ENCODE data around the gene NME7.
"Not testable (repeated sequence)": the region's sequence is repeated elsewhere in the genome, so short reads cannot be mapped to it uniquely, and the experiment has no call there.

Gene NME7

DNA sequence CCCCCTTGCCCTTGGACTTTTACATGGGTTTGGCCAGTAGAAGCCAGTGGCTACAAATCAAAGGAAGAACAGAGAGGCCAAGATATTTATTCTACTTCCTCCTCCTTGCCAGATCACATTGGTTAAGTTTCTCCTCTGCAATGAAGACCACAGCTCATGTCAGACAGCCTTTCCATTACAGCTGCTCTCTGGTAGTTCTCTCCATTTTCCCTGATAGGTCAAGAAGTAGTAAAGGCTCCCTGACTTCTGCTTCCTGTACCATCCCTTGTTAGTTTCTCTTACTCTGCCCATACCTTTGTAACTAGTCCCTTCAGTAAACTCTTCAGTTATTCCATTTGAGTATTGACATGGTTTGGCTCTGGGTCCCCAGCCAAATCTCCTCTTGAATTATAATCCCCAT is 27.8 kb downstream of the NME7 start:
- H4K20me1 ChIP-seq (ENCODE audit: insufficient read depth, low read length): no peaks in the 10 kb centered on the region
- no peaks in the 10 kb centered on the region for H3K9me3 ChIP-seq (ENCODE audit: low read length)
- no peaks in the 10 kb centered on the region for H3K4me1 ChIP-seq (ENCODE audit: insufficient read depth, low read length, severe bottlenecking)
- H3K4me2 ChIP-seq (ENCODE audit: low read length): no peak overlapping the region
- no peak overlapping the region for H3K4me3 ChIP-seq (ENCODE audit: low read depth, low read length, poor library complexity, severe bottlenecking)
- no peaks in the 10 kb centered on the region for H3K9me2 ChIP-seq (ENCODE audit: low read depth, low read length)
- H3K79me2 ChIP-seq (ENCODE audit: insufficient read depth, low read length): no peaks in the 10 kb centered on the region
- H3F3A ChIP-seq (ENCODE audit: insufficient read depth, low read length): no peaks in the 10 kb centered on the region
- H3K9ac ChIP-seq (ENCODE audit: low read length): no peak overlapping the region
- H3K27ac ChIP-seq (ENCODE audit: low read depth, low read length, poor library complexity, severe bottlenecking): no peak overlapping the region
- H2AFZ ChIP-seq (ENCODE audit: low read length): no peak overlapping the region
- no peaks in the 10 kb centered on the region for H3K36me3 ChIP-seq (ENCODE audit: insufficient read depth, low read length)
- no peaks in the 10 kb centered on the region for H3K27me3 ChIP-seq (ENCODE audit: insufficient read depth, low read length)
- no peak for TF ChIP-seq CTCF (IDR thresholded peaks at IDR 0.05; ENCODE audit: low read length)

DNA sequence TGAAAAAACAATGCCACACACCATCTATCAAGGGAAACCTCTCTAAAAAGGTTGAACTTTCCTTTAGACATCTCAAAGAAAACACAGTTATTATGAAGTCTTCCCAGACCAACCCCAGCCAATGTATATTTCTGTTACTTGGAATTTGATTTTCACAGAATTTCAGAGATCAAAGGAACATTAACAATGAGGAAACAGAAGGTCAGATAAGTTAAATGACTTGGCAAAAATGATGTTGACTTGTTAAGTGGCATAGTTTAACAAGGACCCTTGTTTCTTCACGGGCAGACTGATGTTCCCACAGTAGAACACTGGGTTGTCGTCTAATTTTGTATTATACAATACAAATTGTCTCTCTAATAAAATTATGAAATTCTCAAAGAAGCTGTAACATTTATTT is 29.0 kb downstream of the NME7 start:
- H3K9me2 ChIP-seq (ENCODE audit: low read depth, low read length): no peaks in the 10 kb centered on the region
- H2AFZ ChIP-seq (ENCODE audit: low read length): no peak overlapping the region
- no peaks in the 10 kb centered on the region for H3K36me3 ChIP-seq (ENCODE audit: insufficient read depth, low read length)
- no peak overlapping the region for H3K4me2 ChIP-seq (ENCODE audit: low read length)
- H3K9me3 ChIP-seq (ENCODE audit: low read length): no peaks in the 10 kb centered on the region
- H3K79me2 ChIP-seq (ENCODE audit: insufficient read depth, low read length): no peaks in the 10 kb centered on the region
- H3K27me3 ChIP-seq (ENCODE audit: insufficient read depth, low read length): no peaks in the 10 kb centered on the region
- H3K4me1 ChIP-seq (ENCODE audit: insufficient read depth, low read length, severe bottlenecking): no peaks in the 10 kb centered on the region
- H4K20me1 ChIP-seq (ENCODE audit: insufficient read depth, low read length): no peaks in the 10 kb centered on the region
- H3K9ac ChIP-seq (ENCODE audit: low read length): no peak overlapping the region
- H3F3A ChIP-seq (ENCODE audit: insufficient read depth, low read length): no peaks in the 10 kb centered on the region
- no peak for TF ChIP-seq CTCF (IDR thresholded peaks at IDR 0.05; ENCODE audit: low read length)
- TF ChIP-seq EZH2 (IDR thresholded peaks at IDR 0.05; ENCODE audit: borderline replicate concordance, low read length): no peak
- H3K4me3 ChIP-seq (ENCODE audit: low read depth, low read length, poor library complexity, severe bottlenecking): no peak overlapping the region
- H3K27ac ChIP-seq (ENCODE audit: low read depth, low read length, poor library complexity, severe bottlenecking): no peak overlapping the region

DNA sequence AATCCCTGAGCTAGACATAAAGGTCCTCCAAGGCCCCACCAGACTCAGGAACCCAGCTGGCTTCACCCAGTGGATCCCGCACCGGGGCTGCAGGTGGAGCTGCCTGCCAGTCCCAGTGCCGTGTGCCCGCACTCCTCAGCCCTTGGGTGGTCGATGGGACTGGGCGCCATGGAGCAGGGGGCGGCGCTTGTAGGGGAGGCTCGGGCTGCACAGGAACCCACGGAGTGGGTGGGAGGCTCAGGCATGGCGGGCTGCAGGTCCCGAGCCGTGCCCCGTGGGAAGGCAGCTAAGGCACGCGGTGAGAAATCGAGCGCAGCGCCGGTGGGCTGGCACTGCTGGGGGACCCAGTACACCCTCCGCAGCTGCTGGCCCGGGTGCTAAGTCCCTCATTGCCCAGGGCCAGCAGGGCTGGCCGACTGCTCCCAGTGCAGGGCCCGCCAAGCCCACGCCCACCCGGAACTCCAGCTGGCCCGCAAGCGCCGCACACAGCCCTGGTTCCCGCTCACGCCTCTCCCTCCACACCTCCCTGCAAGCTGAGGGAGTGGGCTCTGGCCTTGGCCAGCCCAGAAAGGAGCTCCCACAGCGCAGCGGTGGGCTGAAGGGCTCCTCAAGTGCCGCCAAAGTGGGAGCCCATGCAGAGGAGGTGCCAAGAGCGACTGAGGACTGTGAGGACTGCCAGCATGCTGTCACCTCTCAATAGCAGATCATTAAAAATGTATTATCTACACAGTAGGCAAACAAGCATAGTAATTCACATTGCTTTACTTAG is 30.5 kb downstream of the NME7 start:
- H3K9ac ChIP-seq (ENCODE audit: low read length); H3K4me1 ChIP-seq (ENCODE audit: insufficient read depth, low read length, severe bottlenecking); H3K27ac ChIP-seq (ENCODE audit: low read depth, low read length, poor library complexity, severe bottlenecking); H3K9me2 ChIP-seq (ENCODE audit: low read depth, low read length); H3K79me2 ChIP-seq (ENCODE audit: insufficient read depth, low read length); H3K27me3 ChIP-seq (ENCODE audit: insufficient read depth, low read length); H4K20me1 ChIP-seq (ENCODE audit: insufficient read depth, low read length); H3K36me3 ChIP-seq (ENCODE audit: insufficient read depth, low read length); H3K9me3 ChIP-seq (ENCODE audit: low read length); H3K4me3 ChIP-seq (ENCODE audit: low read depth, low read length, poor library complexity, severe bottlenecking); H3F3A ChIP-seq (ENCODE audit: insufficient read depth, low read length); H2AFZ ChIP-seq (ENCODE audit: low read length); H3K4me2 ChIP-seq (ENCODE audit: low read length): not testable (repeated sequence)

DNA sequence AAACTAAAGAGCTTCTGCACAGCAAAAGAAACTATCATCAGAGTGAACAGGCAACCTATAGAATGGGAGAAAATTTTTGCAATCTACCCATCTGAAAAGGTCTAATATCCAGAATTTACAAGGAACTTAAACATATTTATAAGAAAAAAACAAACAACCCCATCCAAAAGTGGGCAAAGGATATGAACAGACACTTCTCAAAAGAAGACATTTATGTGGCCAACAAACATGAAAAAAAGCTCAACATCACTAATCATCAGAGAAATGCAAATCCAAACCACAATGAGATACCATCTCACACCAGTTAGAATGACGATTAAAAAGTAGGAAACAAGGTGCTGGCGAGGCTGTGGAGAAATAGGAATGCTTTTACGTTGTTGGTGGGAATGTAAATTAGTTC is 32.9 kb downstream of the NME7 start:
- H3K9me3 ChIP-seq (ENCODE audit: low read length); H3K27me3 ChIP-seq (ENCODE audit: insufficient read depth, low read length); H4K20me1 ChIP-seq (ENCODE audit: insufficient read depth, low read length); H3K9me2 ChIP-seq (ENCODE audit: low read depth, low read length); H3K27ac ChIP-seq (ENCODE audit: low read depth, low read length, poor library complexity, severe bottlenecking); H3K36me3 ChIP-seq (ENCODE audit: insufficient read depth, low read length); H3F3A ChIP-seq (ENCODE audit: insufficient read depth, low read length); H2AFZ ChIP-seq (ENCODE audit: low read length); H3K79me2 ChIP-seq (ENCODE audit: insufficient read depth, low read length); H3K4me3 ChIP-seq (ENCODE audit: low read depth, low read length, poor library complexity, severe bottlenecking); H3K4me2 ChIP-seq (ENCODE audit: low read length); H3K4me1 ChIP-seq (ENCODE audit: insufficient read depth, low read length, severe bottlenecking); H3K9ac ChIP-seq (ENCODE audit: low read length): not testable (repeated sequence)

Measured in OCI-LY1 (cell line).